H9 (cell line): Measurements from ENCODE around the gene LRP2. TPM values are rescaled to one million over a fixed set of nuclear protein-coding genes. Genes with fewer than 3 reads are reported as not detected.

Experiments used
- DNase-seq: peaks from one replicate; pipeline ENCODE4 v3.0.0-alpha.2; 2017
- H2AFZ ChIP-seq: one replicate; pipeline ENCODE4 v1.6.1; 2013; ENCODE audit warnings: mild to moderate bottlenecking, low read length, control low read depth, moderate library complexity
- H2AK5ac ChIP-seq: 2 replicates; pipeline ENCODE4 v1.6.1; 2013; ENCODE audit warnings: low read length, control low read depth, mixed read lengths; ENCODE audit not compliant: insufficient read length
- H2BK120ac ChIP-seq: one replicate; pipeline ENCODE4 v1.6.1; 2013; ENCODE audit warnings: low read depth, mild to moderate bottlenecking, low read length, control low read depth, inconsistent platforms; ENCODE audit not compliant: poor library complexity, severe bottlenecking
- H2BK12ac ChIP-seq: 2 replicates; pipeline ENCODE4 v1.6.1; 2013; ENCODE audit warnings: low read length, control low read depth, mixed read lengths, low read depth; ENCODE audit not compliant: insufficient read length
- H2BK15ac ChIP-seq: 2 replicates; pipeline ENCODE4 v1.6.1; 2013; ENCODE audit warnings: low read depth, low read length, control low read depth
- H2BK20ac ChIP-seq: one replicate; pipeline ENCODE4 v1.6.1; 2013; ENCODE audit warnings: low read depth, mild to moderate bottlenecking, low read length, control low read depth, inconsistent platforms; ENCODE audit not compliant: poor library complexity, severe bottlenecking
- H2BK5ac ChIP-seq: 2 replicates; pipeline ENCODE4 v1.6.1; 2013; ENCODE audit warnings: low read length, control low read depth, mixed read lengths; ENCODE audit not compliant: insufficient read length
- H3K14ac ChIP-seq: 2 replicates; pipeline ENCODE4 v1.6.1; 2013; ENCODE audit warnings: low read length, control low read depth; ENCODE audit not compliant: insufficient read depth
- H3K18ac ChIP-seq: 2 replicates; pipeline ENCODE4 v1.6.1; 2013; ENCODE audit warnings: low read depth, mild to moderate bottlenecking, mixed read lengths, low read length, control low read depth; ENCODE audit not compliant: insufficient read length
- H3K23ac ChIP-seq: 2 replicates; pipeline ENCODE4 v1.6.1; 2013; ENCODE audit warnings: low read length, control low read depth, mixed read lengths, low read depth; ENCODE audit not compliant: insufficient read length
- H3K23me2 ChIP-seq: 2 replicates; pipeline ENCODE4 v1.6.1; 2013; ENCODE audit warnings: low read depth, mild to moderate bottlenecking, mixed read lengths, low read length, control low read depth; ENCODE audit not compliant: insufficient read length, poor library complexity, severe bottlenecking
- H3K27ac ChIP-seq: 2 replicates; pipeline ENCODE4 v1.5.1; 2013; ENCODE audit warnings: low read length, control low read depth, mixed read lengths, low read depth; ENCODE audit not compliant: insufficient read length
- H3K27me3 ChIP-seq: 2 replicates; pipeline ENCODE4 v1.6.1; 2013; ENCODE audit warnings: low read length, control low read depth, inconsistent platforms; ENCODE audit not compliant: insufficient read depth
- H3K4ac ChIP-seq: 2 replicates; pipeline ENCODE4 v1.6.1; 2013; ENCODE audit warnings: low read depth, mild to moderate bottlenecking, control low read depth, inconsistent platforms, low read length, moderate library complexity
- H3K4me1 ChIP-seq: 2 replicates; pipeline ENCODE4 v1.6.1; 2013; ENCODE audit warnings: low read length, control low read depth, inconsistent platforms; ENCODE audit not compliant: insufficient read depth
- H3K4me2 ChIP-seq: 2 replicates; pipeline ENCODE4 v1.6.1; 2013; ENCODE audit warnings: low read length, control low read depth, mixed read lengths; ENCODE audit not compliant: insufficient read length, insufficient read depth
- H3K56ac ChIP-seq: 2 replicates; pipeline ENCODE4 v1.6.1; 2013; ENCODE audit warnings: low read depth, mild to moderate bottlenecking, mixed read lengths, low read length, control low read depth; ENCODE audit not compliant: insufficient read length
- H3K79me1 ChIP-seq: 2 replicates; pipeline ENCODE4 v1.6.1; 2013; ENCODE audit warnings: low read depth, mild to moderate bottlenecking, moderate library complexity, low read length, control low read depth, inconsistent platforms; ENCODE audit not compliant: insufficient read depth, poor library complexity, severe bottlenecking
- H3K79me2 ChIP-seq: 2 replicates; pipeline ENCODE4 v1.6.1; 2013; ENCODE audit warnings: low read length, control low read depth, inconsistent platforms; ENCODE audit not compliant: insufficient read depth
- H3K9ac ChIP-seq: 2 replicates; pipeline ENCODE4 v1.6.1; 2013; ENCODE audit warnings: low read length, control low read depth, mixed read lengths; ENCODE audit not compliant: insufficient read length; ENCODE audit errors: extremely low read depth
- H3K9me3 ChIP-seq: one replicate; pipeline ENCODE4 v1.6.1; 2013; ENCODE audit warnings: low read depth, low read length, inconsistent platforms; ENCODE audit not compliant: control insufficient read depth
- H3T11ph ChIP-seq: one replicate; pipeline ENCODE4 v1.6.1; 2013; ENCODE audit warnings: mild to moderate bottlenecking, low read length, control low read depth, inconsistent platforms
- H4K20me1 ChIP-seq: one replicate; pipeline ENCODE4 v1.6.1; 2013; ENCODE audit not compliant: control insufficient read depth, insufficient read length, insufficient read depth
- H4K5ac ChIP-seq: 2 replicates; pipeline ENCODE4 v1.6.1; 2013; ENCODE audit warnings: low read depth, mild to moderate bottlenecking, mixed read lengths, low read length, control low read depth; ENCODE audit not compliant: insufficient read length
- H4K8ac ChIP-seq: replicated peaks from 2 replicates; pipeline ENCODE4 v1.6.1; 2013; ENCODE audit warnings: low read length, control low read depth, mixed read lengths, low read depth; ENCODE audit not compliant: insufficient read length
- H4K91ac ChIP-seq: 2 replicates; pipeline ENCODE4 v1.6.1; 2013; ENCODE audit warnings: low read depth, mild to moderate bottlenecking, moderate library complexity, mixed read lengths, low read length, control low read depth; ENCODE audit not compliant: insufficient read length
- H3K27ac Mint-ChIP-seq, 3 experiments: 2 replicates in 2 of 3; 3 replicates in 1 of 3; pipeline ENCODE4 v1.8.0; 2020 to 2021; ENCODE audit warnings: mixed read lengths in 3 of 3, mild to moderate bottlenecking in 1 of 3, moderate library complexity in 1 of 3
- H3K27me3 Mint-ChIP-seq: 2 replicates; pipeline ENCODE4 v1.8.0; 2021; ENCODE audit warnings: low read depth, mild to moderate bottlenecking, moderate library complexity, mixed read lengths
- H3K36me3 Mint-ChIP-seq, 3 experiments: 2 replicates in 2 of 3; 3 replicates in 1 of 3; pipeline ENCODE4 v1.8.0; 2020 to 2021; ENCODE audit warnings: low read depth in 3 of 3, mixed read lengths in 3 of 3; ENCODE audit not compliant: insufficient read depth in 1 of 3
- H3K4me1 Mint-ChIP-seq, 2 experiments: 2 replicates each; pipeline ENCODE4 v1.8.0; 2020; ENCODE audit warnings: mixed read lengths in 2 of 2
- H3K4me3 Mint-ChIP-seq, 2 experiments: 2 replicates in 1 of 2; 3 replicates in 1 of 2; pipeline ENCODE4 v1.8.0; 2020 to 2021; ENCODE audit warnings: mild to moderate bottlenecking in 2 of 2, mixed read lengths in 2 of 2, moderate library complexity in 1 of 2
- H3K9me3 Mint-ChIP-seq, 2 experiments: 2 replicates in 1 of 2; 3 replicates in 1 of 2; pipeline ENCODE4 v1.8.0; 2020; ENCODE audit warnings: mild to moderate bottlenecking in 2 of 2, mixed read lengths in 2 of 2, moderate library complexity in 1 of 2
- WGBS: extraction: QIAGEN DNeasy Blood & Tissue Kit; methylation state at CpG from one replicate; pipeline ENCODE4 v1.1.7; 2013; ENCODE audit warnings: missing lambda C conversion rate, low lambda C conversion rate, mixed read lengths; ENCODE audit not compliant: insufficient read length; ENCODE audit errors: extremely low coverage; 5-methylcytosine and 5-hydroxymethylcytosine counted together
- total RNA-seq: library from RNA; stranded (reverse); gene quantifications from 2 replicates; pipeline ENCODE4 v1.2.1, GENCODE V29; 2021
- TF ChIP-seq, protein P1 (sequence below): fragments of 200-600 bp; sonication (generic); conservative IDR thresholded peaks from 3 replicates; pipeline ENCODE4 v1.8.0; 2021; ENCODE audit warnings: antibody characterized with exemption, mild to moderate bottlenecking

LRP2 gene
- total RNA-seq, 1 experiment from 2014 or later, result 1.4 TPM

- no peak overlapping the region for H2BK5ac ChIP-seq
- H3T11ph ChIP-seq, result no peak overlapping the region
- H4K8ac ChIP-seq, result no peak overlapping the region
- no peak overlapping the region for H3K4me3 Mint-ChIP-seq
- H3K4ac ChIP-seq, result no peak overlapping the region
- DNase-seq, result no peak
- no peak overlapping the region for H3K27ac ChIP-seq
- no peaks in the 10 kb centered on the region for H3K36me3 Mint-ChIP-seq
- no peak overlapping the region for H3K27ac Mint-ChIP-seq
- H3K4me1 ChIP-seq, result no peaks in the 10 kb centered on the region
- H4K20me1 ChIP-seq, result no peaks in the 10 kb centered on the region
- no peak overlapping the region for H2BK20ac ChIP-seq
- no peak overlapping the region for H2AFZ ChIP-seq
- H3K4me1 Mint-ChIP-seq, result peaks cover 3 to 5% of the 10 kb centered on the region in 2 experiments; a peak in 1 of 4 replicates
- no CpG with 5 or more reads among the region's 4 CpGs for WGBS
- no peak overlapping the region for H3K23ac ChIP-seq
- H3K23me2 ChIP-seq, result no peaks in the 10 kb centered on the region
- H3K4me2 ChIP-seq, result no peak overlapping the region
- no peak overlapping the region for H3K14ac ChIP-seq
- no peak overlapping the region for H3K56ac ChIP-seq
- no peak overlapping the region for H2BK120ac ChIP-seq
- no peaks in the 10 kb centered on the region for H3K27me3 ChIP-seq
- no peaks in the 10 kb centered on the region for H3K79me2 ChIP-seq
- no peak overlapping the region for H3K9ac ChIP-seq
- no peaks in the 10 kb centered on the region for H3K27me3 Mint-ChIP-seq
- H3K79me1 ChIP-seq, result no peaks in the 10 kb centered on the region
- no peak overlapping the region for H2AK5ac ChIP-seq
- TF ChIP-seq, protein P1, sequence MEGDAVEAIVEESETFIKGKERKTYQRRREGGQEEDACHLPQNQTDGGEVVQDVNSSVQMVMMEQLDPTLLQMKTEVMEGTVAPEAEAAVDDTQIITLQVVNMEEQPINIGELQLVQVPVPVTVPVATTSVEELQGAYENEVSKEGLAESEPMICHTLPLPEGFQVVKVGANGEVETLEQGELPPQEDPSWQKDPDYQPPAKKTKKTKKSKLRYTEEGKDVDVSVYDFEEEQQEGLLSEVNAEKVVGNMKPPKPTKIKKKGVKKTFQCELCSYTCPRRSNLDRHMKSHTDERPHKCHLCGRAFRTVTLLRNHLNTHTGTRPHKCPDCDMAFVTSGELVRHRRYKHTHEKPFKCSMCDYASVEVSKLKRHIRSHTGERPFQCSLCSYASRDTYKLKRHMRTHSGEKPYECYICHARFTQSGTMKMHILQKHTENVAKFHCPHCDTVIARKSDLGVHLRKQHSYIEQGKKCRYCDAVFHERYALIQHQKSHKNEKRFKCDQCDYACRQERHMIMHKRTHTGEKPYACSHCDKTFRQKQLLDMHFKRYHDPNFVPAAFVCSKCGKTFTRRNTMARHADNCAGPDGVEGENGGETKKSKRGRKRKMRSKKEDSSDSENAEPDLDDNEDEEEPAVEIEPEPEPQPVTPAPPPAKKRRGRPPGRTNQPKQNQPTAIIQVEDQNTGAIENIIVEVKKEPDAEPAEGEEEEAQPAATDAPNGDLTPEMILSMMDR, result no peak
- H4K91ac ChIP-seq, result no peak overlapping the region
- H4K5ac ChIP-seq, result no peak overlapping the region
- no peaks in the 10 kb centered on the region for H3K9me3 Mint-ChIP-seq
- H3K18ac ChIP-seq, result no peak overlapping the region
- no peak overlapping the region for H2BK12ac ChIP-seq
- no peaks in the 10 kb centered on the region for H3K9me3 ChIP-seq
- H2BK15ac ChIP-seq, result no peak overlapping the region
Measured at GRCh38 chr2:169254774-169255173, 107.6 kb downstream of the LRP2 start.
